ENCODE measurements around the gene CUEDC1. TPM values are rescaled to one million over a fixed set of nuclear protein-coding genes. Genes with fewer than 3 reads are reported as not detected.

CUEDC1 gene
- total and polyA plus RNA-seq, 2 of the 13 experiments (the other 11 are each of a cell fraction or from before 2014, with no cell fraction given) = 7.4 to 12.9 TPM

DNA sequence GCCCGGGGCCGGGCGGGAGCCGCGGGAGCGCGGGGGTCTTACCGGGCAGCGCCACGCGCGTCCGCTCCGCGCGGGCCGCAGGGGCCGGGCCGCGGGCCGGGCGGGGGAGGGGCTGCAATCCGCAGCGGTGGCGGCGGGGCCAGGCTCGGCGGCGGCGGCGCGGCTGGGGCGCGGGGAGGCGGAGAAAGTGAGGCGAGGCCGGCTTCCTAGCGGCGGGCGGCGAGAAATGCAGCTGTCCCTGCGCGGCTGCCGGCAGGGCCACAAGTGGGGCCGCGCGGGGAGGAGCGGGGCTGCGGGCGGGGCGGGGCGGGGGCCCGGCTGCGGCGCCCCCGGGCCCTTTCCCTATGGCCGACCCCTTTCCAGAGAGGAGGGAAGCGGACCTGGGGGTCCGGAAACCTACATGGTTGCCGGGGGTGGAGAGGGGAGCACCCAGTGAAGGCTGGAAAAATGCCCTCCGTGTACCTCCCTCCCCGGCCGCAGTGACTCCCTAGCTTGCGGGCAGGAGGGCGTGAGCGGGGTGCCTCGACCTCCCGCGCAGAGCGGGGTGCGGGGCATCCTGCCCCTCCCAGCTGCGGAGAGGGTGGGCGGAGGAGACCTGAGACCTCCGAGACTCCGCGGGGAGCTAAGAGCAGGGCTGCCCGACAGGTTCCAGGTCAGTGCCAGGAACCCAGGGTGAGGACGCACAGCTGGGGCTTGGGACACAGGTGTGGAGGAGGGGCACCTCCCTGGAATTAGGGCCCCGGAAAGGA lies at the start of gene CUEDC1 (continued):
- TF ChIP-seq ELF4 (CRISPR knock-in tag; IDR thresholded peaks at IDR 0.05; ENCODE audit: borderline replicate concordance) (no peak), SIN3A (IDR thresholded peaks at IDR 0.05; ENCODE audit: borderline replicate concordance, low read depth, low read length) (peak; percentile 44; the same call in 1 of the 2 replicates), NR2F1 (CRISPR knock-in tag; IDR thresholded peaks at IDR 0.05) (no peak), PCBP1 (IDR thresholded peaks at IDR 0.05; ENCODE audit: borderline replicate concordance, low read depth, low read length) (no peak)
- TF ChIP-seq, protein P1, sequence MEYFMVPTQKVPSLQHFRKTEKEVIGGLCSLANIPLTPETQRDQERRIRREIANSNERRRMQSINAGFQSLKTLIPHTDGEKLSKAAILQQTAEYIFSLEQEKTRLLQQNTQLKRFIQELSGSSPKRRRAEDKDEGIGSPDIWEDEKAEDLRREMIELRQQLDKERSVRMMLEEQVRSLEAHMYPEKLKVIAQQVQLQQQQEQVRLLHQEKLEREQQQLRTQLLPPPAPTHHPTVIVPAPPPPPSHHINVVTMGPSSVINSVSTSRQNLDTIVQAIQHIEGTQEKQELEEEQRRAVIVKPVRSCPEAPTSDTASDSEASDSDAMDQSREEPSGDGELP (IDR thresholded peaks at IDR 0.05; ENCODE audit: borderline replicate concordance, low read depth) = peak; percentile 46; the same call in 1 of the 2 replicates
- TF ChIP-seq, protein P2, sequence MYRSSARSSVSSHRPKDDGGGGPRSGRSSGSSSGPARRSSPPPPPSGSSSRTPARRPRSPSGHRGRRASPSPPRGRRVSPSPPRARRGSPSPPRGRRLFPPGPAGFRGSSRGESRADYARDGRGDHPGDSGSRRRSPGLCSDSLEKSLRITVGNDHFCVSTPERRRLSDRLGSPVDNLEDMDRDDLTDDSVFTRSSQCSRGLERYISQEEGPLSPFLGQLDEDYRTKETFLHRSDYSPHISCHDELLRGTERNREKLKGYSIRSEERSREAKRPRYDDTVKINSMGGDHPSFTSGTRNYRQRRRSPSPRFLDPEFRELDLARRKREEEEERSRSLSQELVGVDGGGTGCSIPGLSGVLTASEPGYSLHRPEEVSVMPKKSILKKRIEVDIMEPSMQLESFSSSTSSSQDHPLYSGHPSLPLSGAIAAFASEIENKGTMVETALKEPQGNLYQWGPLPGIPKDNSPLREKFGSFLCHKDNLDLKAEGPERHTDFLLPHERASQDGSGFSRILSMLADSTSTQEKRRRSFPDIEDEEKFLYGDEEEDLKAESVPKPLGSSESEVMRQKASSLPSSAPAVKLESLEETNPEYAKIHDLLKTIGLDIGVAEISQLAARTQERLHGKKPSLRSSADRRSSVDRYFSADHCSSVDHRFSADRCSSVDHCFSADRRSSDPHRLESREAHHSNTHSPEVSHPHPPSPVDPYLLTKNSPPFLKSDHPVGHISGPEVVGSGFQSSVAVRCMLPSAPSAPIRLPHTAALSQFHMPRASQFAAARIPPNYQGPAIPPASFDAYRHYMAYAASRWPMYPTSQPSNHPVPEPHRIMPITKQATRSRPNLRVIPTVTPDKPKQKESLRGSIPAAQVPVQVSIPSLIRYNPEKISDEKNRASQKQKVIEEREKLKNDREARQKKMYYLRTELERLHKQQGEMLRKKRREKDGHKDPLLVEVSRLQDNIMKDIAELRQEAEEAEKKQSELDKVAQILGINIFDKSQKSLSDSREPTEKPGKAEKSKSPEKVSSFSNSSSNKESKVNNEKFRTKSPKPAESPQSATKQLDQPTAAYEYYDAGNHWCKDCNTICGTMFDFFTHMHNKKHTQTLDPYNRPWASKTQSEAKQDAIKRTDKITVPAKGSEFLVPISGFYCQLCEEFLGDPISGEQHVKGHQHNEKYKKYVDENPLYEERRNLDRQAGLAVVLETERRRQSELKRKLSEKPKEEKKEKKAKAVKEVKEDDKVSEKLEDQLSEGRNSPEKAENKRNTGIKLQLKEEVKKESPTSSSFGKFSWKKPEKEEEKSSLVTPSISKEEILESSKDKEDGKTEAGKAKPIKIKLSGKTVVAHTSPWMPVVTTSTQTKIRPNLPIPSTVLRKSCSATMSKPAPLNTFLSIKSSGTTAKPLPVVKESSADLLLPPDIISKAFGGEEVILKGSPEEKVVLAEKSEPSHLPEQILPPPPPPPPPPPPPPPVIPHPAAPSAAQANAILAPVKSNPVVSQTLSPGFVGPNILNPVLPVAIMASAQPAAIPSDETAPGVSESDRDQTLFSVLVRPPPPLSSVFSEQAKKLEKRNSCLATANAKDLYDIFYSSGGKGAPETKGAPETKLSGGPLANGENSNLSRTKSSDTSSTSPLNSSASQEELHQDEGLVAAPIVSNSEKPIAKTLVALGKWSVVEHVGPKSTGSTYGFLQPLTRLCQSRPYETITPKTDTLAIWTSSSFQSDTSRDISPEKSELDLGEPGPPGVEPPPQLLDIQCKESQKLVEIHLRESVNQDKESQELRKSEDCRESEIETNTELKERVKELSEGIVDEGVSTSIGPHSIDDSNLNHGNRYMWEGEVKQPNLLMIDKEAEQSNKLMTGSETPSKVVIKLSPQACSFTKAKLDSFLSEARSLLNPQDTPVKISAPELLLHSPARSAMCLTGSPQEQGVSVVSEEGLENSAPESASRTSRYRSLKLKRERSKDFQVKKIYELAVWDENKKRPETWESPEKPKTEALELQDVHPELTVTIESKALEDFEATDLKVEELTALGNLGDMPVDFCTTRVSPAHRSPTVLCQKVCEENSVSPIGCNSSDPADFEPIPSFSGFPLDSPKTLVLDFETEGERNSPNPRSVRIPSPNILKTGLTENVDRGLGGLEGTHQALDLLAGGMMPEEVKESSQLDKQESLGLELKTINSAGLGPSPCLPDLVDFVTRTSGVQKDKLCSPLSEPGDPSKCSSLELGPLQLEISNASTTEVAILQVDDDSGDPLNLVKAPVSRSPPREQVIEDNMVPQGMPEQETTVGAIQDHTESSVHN (CRISPR knock-in tag; IDR thresholded peaks at IDR 0.05) = 0 out of 2 replicates have a peak, but pooled peaks have one; percentile 26

All from HepG2 (cell line).